ENCODE data around the gene PLEKHG4.

PLEKHG4 gene, protein sequence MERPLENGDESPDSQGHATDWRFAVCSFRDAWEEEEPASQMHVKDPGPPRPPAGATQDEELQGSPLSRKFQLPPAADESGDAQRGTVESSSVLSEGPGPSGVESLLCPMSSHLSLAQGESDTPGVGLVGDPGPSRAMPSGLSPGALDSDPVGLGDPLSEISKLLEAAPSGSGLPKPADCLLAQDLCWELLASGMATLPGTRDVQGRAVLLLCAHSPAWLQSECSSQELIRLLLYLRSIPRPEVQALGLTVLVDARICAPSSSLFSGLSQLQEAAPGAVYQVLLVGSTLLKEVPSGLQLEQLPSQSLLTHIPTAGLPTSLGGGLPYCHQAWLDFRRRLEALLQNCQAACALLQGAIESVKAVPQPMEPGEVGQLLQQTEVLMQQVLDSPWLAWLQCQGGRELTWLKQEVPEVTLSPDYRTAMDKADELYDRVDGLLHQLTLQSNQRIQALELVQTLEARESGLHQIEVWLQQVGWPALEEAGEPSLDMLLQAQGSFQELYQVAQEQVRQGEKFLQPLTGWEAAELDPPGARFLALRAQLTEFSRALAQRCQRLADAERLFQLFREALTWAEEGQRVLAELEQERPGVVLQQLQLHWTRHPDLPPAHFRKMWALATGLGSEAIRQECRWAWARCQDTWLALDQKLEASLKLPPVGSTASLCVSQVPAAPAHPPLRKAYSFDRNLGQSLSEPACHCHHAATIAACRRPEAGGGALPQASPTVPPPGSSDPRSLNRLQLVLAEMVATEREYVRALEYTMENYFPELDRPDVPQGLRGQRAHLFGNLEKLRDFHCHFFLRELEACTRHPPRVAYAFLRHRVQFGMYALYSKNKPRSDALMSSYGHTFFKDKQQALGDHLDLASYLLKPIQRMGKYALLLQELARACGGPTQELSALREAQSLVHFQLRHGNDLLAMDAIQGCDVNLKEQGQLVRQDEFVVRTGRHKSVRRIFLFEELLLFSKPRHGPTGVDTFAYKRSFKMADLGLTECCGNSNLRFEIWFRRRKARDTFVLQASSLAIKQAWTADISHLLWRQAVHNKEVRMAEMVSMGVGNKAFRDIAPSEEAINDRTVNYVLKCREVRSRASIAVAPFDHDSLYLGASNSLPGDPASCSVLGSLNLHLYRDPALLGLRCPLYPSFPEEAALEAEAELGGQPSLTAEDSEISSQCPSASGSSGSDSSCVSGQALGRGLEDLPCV

GRCh38 chr16:67279296-67280089 lies at the start of gene PLEKHG4:
PLEKHG4 (plus strand) TSS chr16:67279532; CDS start chr16:67280045, 513 bp downstream.
- H3K4me3 ChIP-seq (ENCODE audit: low read length) = no peak within 1 kb of the TSS
- H3K36me3 ChIP-seq (ENCODE audit: control insufficient read depth, insufficient read depth, low read length) = no peaks in the 10 kb centered on the region
- H3K9ac ChIP-seq (ENCODE audit: low read length) = peak within 1 kb of the TSS; percentile 60
- H3K27me3 ChIP-seq (ENCODE audit: control insufficient read depth, insufficient read depth, low read length) = no peaks in the 10 kb centered on the region
- H3K4me1 ChIP-seq (ENCODE audit: control insufficient read depth, insufficient read depth, low read length) = peaks cover 19% of the 10 kb centered on the region
- no peaks in the 10 kb centered on the region for H3K9me3 ChIP-seq (ENCODE audit: control insufficient read depth, low read length)

- H3K27me3 ChIP-seq (ENCODE audit: control insufficient read depth, insufficient read depth, low read length) = no peaks in the 10 kb centered on the region
- H3K36me3 ChIP-seq (ENCODE audit: control insufficient read depth, insufficient read depth, low read length) = peaks cover 9% of the 10 kb centered on the region
- H3K4me3 ChIP-seq (ENCODE audit: low read length) = no peak overlapping the region
- peaks cover 12% of the 10 kb centered on the region for H3K4me1 ChIP-seq (ENCODE audit: control insufficient read depth, insufficient read depth, low read length)
- H3K9ac ChIP-seq (ENCODE audit: low read length) = no peak overlapping the region
- no peaks in the 10 kb centered on the region for H3K9me3 ChIP-seq (ENCODE audit: control insufficient read depth, low read length)
These were observed 49.2 kb upstream of the PLEKHG4 start for GRCh38 chr16:67229906-67230808.

GRCh38 chr16:67230809-67231660 lies 48.3 kb upstream of the PLEKHG4 start:
- H3K4me1 ChIP-seq (ENCODE audit: control insufficient read depth, insufficient read depth, low read length) = peaks cover 12% of the 10 kb centered on the region
- H3K36me3 ChIP-seq (ENCODE audit: control insufficient read depth, insufficient read depth, low read length) = peaks cover 15% of the 10 kb centered on the region
- H3K9ac ChIP-seq (ENCODE audit: low read length) = no peak overlapping the region

DNA sequence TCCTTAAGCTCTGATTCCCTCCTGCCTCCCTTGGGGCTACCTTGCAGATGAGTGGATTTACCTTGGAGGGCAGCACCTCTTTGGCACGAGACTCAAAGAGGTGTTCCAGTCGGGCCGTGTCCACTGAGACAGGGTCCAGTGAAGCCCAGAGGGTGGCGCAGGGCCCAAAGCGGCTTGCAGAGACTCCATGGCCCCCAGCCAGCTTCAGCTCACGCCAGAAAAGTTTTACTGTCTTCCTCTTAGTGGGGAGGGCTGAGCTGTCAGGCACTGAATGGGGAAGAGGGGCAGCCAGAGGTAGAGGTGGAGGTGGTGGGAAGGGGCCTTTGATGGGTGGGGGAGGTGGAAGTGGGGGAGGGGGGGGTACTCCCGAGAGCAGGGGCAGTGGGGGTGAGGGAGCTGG lies 45.7 kb upstream of the PLEKHG4 start:
- H3K27me3 ChIP-seq (ENCODE audit: control insufficient read depth, insufficient read depth, low read length) = no peaks in the 10 kb centered on the region
- no peak overlapping the region for H3K4me3 ChIP-seq (ENCODE audit: low read length)
- H3K36me3 ChIP-seq (ENCODE audit: control insufficient read depth, insufficient read depth, low read length) = peaks cover 23% of the 10 kb centered on the region
- no peak overlapping the region for H3K9ac ChIP-seq (ENCODE audit: low read length)
- H3K9me3 ChIP-seq (ENCODE audit: control insufficient read depth, low read length) = no peaks in the 10 kb centered on the region
- H3K4me1 ChIP-seq (ENCODE audit: control insufficient read depth, insufficient read depth, low read length) = no peaks in the 10 kb centered on the region

More at GRCh38 chr16:67230809-67231660, 48.3 kb upstream of the PLEKHG4 start:
- no peak overlapping the region for H3K4me3 ChIP-seq (ENCODE audit: low read length)
- no peaks in the 10 kb centered on the region for H3K9me3 ChIP-seq (ENCODE audit: control insufficient read depth, low read length)
- H3K27me3 ChIP-seq (ENCODE audit: control insufficient read depth, insufficient read depth, low read length) = no peaks in the 10 kb centered on the region

- Histone ChIP-seq H3K9ac (ENCODE audit: low read length) (no peak overlapping the region), H3K36me3 (ENCODE audit: control insufficient read depth, insufficient read depth, low read length) (peaks cover 23% of the 10 kb centered on the region), H3K27me3 (ENCODE audit: control insufficient read depth, insufficient read depth, low read length) (no peaks in the 10 kb centered on the region), H3K4me3 (ENCODE audit: low read length) (no peak overlapping the region), H3K9me3 (ENCODE audit: control insufficient read depth, low read length) (no peaks in the 10 kb centered on the region), H3K4me1 (ENCODE audit: control insufficient read depth, insufficient read depth, low read length) (no peaks in the 10 kb centered on the region)
These were observed 45.1 kb upstream of the PLEKHG4 start for GRCh38 chr16:67234180-67234597.

- peaks cover 23% of the 10 kb centered on the region for H3K36me3 ChIP-seq (ENCODE audit: control insufficient read depth, insufficient read depth, low read length)
- no peak overlapping the region for H3K9ac ChIP-seq (ENCODE audit: low read length)
These were observed 43.3 kb upstream of the PLEKHG4 start for GRCh38 chr16:67235816-67236562.

GRCh38 chr16:67236563-67237395 lies 42.6 kb upstream of the PLEKHG4 start:
- H3K36me3 ChIP-seq (ENCODE audit: control insufficient read depth, insufficient read depth, low read length) = peaks cover 16% of the 10 kb centered on the region
- H3K4me1 ChIP-seq (ENCODE audit: control insufficient read depth, insufficient read depth, low read length) = peaks cover 14% of the 10 kb centered on the region
- H3K9ac ChIP-seq (ENCODE audit: low read length) = no peak overlapping the region
- H3K9me3 ChIP-seq (ENCODE audit: control insufficient read depth, low read length) = no peaks in the 10 kb centered on the region
- no peaks in the 10 kb centered on the region for H3K27me3 ChIP-seq (ENCODE audit: control insufficient read depth, insufficient read depth, low read length)
- no peak overlapping the region for H3K4me3 ChIP-seq (ENCODE audit: low read length)

More at GRCh38 chr16:67235816-67236562, 43.3 kb upstream of the PLEKHG4 start:
- Histone ChIP-seq H3K4me1 (ENCODE audit: control insufficient read depth, insufficient read depth, low read length) (peaks cover 6% of the 10 kb centered on the region), H3K4me3 (ENCODE audit: low read length) (no peak overlapping the region), H3K27me3 (ENCODE audit: control insufficient read depth, insufficient read depth, low read length) (no peaks in the 10 kb centered on the region), H3K9me3 (ENCODE audit: control insufficient read depth, low read length) (no peaks in the 10 kb centered on the region)

DNA sequence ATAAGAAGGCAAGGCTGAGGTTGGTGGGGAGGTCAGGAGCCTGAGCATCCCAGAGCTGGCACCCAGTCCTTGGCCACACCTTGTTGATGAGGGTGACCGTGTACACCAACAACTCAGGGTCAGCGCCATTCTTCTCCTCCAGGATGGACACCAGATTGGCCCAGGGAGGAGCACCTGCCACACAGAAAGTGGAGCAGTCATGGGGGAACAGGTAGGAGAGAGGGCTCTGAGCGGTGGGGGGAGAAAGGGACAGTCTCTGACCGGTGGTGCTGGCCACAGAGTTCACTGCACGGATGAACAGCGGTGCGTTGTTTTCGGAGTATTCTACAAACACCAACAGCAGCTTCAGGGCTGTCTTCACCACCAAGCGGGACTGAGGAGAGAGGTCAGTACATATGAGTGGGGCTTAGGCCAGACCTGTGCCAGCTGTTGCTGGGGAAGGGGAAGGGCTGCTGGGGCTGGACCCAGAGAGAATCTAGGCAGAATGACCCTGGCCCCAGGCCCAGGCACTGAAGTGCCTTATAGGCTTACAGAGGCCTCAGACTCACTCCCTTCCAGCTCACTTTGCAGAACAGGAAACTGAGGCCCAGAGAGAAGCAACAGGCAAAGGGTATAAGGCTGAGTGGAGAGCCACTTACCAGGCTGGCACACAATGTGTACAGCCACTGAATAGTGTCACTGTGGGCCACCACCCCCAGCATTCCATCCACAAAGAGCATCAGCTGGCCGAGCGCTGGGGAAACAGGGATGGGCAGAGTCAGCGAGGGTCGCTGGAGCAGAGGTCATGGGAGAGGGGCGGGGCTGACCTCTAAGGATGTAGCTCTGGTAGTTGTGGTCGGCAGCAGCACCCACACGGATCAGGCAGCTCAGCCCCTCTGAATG lies 41.7 kb upstream of the PLEKHG4 start:
- no peaks in the 10 kb centered on the region for H3K27me3 ChIP-seq (ENCODE audit: control insufficient read depth, insufficient read depth, low read length)
- no peaks in the 10 kb centered on the region for H3K9me3 ChIP-seq (ENCODE audit: control insufficient read depth, low read length)
- peaks cover 21% of the 10 kb centered on the region for H3K4me1 ChIP-seq (ENCODE audit: control insufficient read depth, insufficient read depth, low read length)
- H3K4me3 ChIP-seq (ENCODE audit: low read length) = no peak overlapping the region
- H3K36me3 ChIP-seq (ENCODE audit: control insufficient read depth, insufficient read depth, low read length) = peaks cover 15% of the 10 kb centered on the region
- no peak overlapping the region for H3K9ac ChIP-seq (ENCODE audit: low read length)

All from mucosa of stomach (tissue), 1 donor.